Fibroblast of skin of right biceps (primary cell): ENCODE results near the gene KLF9.

Source experiments
- DNase-seq: peaks from one replicate; pipeline ENCODE4 v3.0.0-alpha.2; 2013

The KLF9 gene

GRCh38 chr9:70413799-70414775, at the start of gene KLF9:
Gene KLF9 (minus strand): TSS chr9:70414657. CDS start chr9:70413363, 1,294 bp downstream.
- peak; percentile 96 for DNase-seq

GRCh38 chr9:70463877-70464276, 49.4 kb upstream of the KLF9 start:
- DNase-seq = no peak

GRCh38 chr9:70462300-70462699, 47.8 kb upstream of the KLF9 start:
- DNase-seq = no peak

GRCh38 chr9:70457235-70457634, 42.8 kb upstream of the KLF9 start:
- DNase-seq = no peak

- no peak for DNase-seq
Measured at GRCh38 chr9:70455993-70456704, 41.7 kb upstream of the KLF9 start.

GRCh38 chr9:70452365-70452764, 37.9 kb upstream of the KLF9 start:
- no peak for DNase-seq

GRCh38 chr9:70451765-70452164, 37.3 kb upstream of the KLF9 start:
- DNase-seq = no peak

- no peak for DNase-seq
Measured at GRCh38 chr9:70450738-70451137, 36.3 kb upstream of the KLF9 start.

- DNase-seq = no peak
Measured at GRCh38 chr9:70449461-70449860, 35.0 kb upstream of the KLF9 start.

GRCh38 chr9:70448919-70449318, 34.5 kb upstream of the KLF9 start:
- no peak for DNase-seq

GRCh38 chr9:70444904-70445303, 30.4 kb upstream of the KLF9 start:
- peak; percentile 25 for DNase-seq

GRCh38 chr9:70442328-70442848, 27.9 kb upstream of the KLF9 start:
- no peak for DNase-seq

GRCh38 chr9:70441622-70442021, 27.2 kb upstream of the KLF9 start:
- DNase-seq = no peak

- peak; percentile 25 for DNase-seq
Measured at GRCh38 chr9:70439991-70440706, 25.7 kb upstream of the KLF9 start.

GRCh38 chr9:70438341-70438928, 24.0 kb upstream of the KLF9 start:
- DNase-seq = peak; percentile 74

GRCh38 chr9:70435948-70436347, 21.5 kb upstream of the KLF9 start:
- DNase-seq = peak; percentile 89

- DNase-seq = no peak
Measured at GRCh38 chr9:70429899-70430298, 15.4 kb upstream of the KLF9 start.

GRCh38 chr9:70428781-70429180, 14.3 kb upstream of the KLF9 start:
- DNase-seq = peak; percentile 23

- DNase-seq = peak; percentile 22
Measured at GRCh38 chr9:70427161-70427945, 12.9 kb upstream of the KLF9 start.

GRCh38 chr9:70425192-70425591, 10.7 kb upstream of the KLF9 start:
- no peak for DNase-seq

GRCh38 chr9:70422371-70423043, 8.1 kb upstream of the KLF9 start:
- DNase-seq = no peak
